Stimulated activated CD4-positive, alpha-beta T cell treated with anti-CD3 and anti-CD28 coated beads, Interleukin-2, amount 100 ng/mL, for 48 hours (primary cell): ENCODE results near the gene PAX2.

Experiments used
- DNase-seq, 2 donors: peaks; one replicate each; pipeline ENCODE4 v3.0.0-alpha.2; 2020

Gene PAX2

GRCh38 chr10:100799881-100800280, 54.5 kb downstream of the PAX2 start:
- no peak for DNase-seq

GRCh38 chr10:100800931-100801330, 55.5 kb downstream of the PAX2 start:
- DNase-seq, result no peak

- DNase-seq, result no peak
Measured at GRCh38 chr10:100802196-100802595, 56.8 kb downstream of the PAX2 start.

- no peak for DNase-seq
Measured at GRCh38 chr10:100802607-100803006, 57.2 kb downstream of the PAX2 start.

GRCh38 chr10:100803492-100803891, 58.1 kb downstream of the PAX2 start:
- DNase-seq, result no peak

- no peak for DNase-seq
Measured at GRCh38 chr10:100803908-100804307, 58.5 kb downstream of the PAX2 start.

GRCh38 chr10:100805543-100806355, 60.4 kb downstream of the PAX2 start:
- no peak for DNase-seq

GRCh38 chr10:100806356-100806645, 60.9 kb downstream of the PAX2 start:
- DNase-seq, result no peak

GRCh38 chr10:100807241-100807951, 62.0 kb downstream of the PAX2 start:
- no peak for DNase-seq

GRCh38 chr10:100808876-100809275, 63.5 kb downstream of the PAX2 start:
- no peak for DNase-seq

GRCh38 chr10:100810091-100810834, 64.9 kb downstream of the PAX2 start:
- no peak for DNase-seq

GRCh38 chr10:100810835-100811116, 65.4 kb downstream of the PAX2 start:
- DNase-seq, result no peak

- DNase-seq, result no peak
Measured at GRCh38 chr10:100811261-100811660, 65.9 kb downstream of the PAX2 start.

GRCh38 chr10:100811752-100812750, 66.7 kb downstream of the PAX2 start:
- DNase-seq, result no peak

- no peak for DNase-seq
Measured at GRCh38 chr10:100812978-100813377, 67.6 kb downstream of the PAX2 start.

- DNase-seq, result no peak
Measured at GRCh38 chr10:100814751-100815474, 69.5 kb downstream of the PAX2 start.

GRCh38 chr10:100816671-100817070, 71.3 kb downstream of the PAX2 start:
- DNase-seq, result no peak

GRCh38 chr10:100817268-100817839, 72.0 kb downstream of the PAX2 start:
- DNase-seq, result no peak

GRCh38 chr10:100819424-100819823, 74.0 kb downstream of the PAX2 start:
- DNase-seq, result no peak

- no peak for DNase-seq
Measured at GRCh38 chr10:100823194-100823593, 77.8 kb downstream of the PAX2 start.

GRCh38 chr10:100824886-100825285, 79.5 kb downstream of the PAX2 start:
- DNase-seq, result no peak
